GM18508 (cell line): Measurements from ENCODE around the gene DHX8.

Experiments used
- ATAC-seq: cut with Tn5 transposase; IDR thresholded peaks from one replicate; pipeline ENCODE4 v1.9.1; 2021; ENCODE audit warnings: moderate number of reproducible peaks; ENCODE audit not compliant: insufficient read depth, unreplicated experiment

Gene DHX8

GRCh38 chr17:43563600-43564594, 80.1 kb downstream of the DHX8 start:
- ATAC-seq, result no peak

- no peak for ATAC-seq
Measured at GRCh38 chr17:43568506-43569082, 84.8 kb downstream of the DHX8 start.

- ATAC-seq, result no peak
Measured at GRCh38 chr17:43570518-43570928, 86.7 kb downstream of the DHX8 start.

GRCh38 chr17:43572368-43572980, 88.7 kb downstream of the DHX8 start:
- ATAC-seq, result no peak

GRCh38 chr17:43573579-43574321, 90.0 kb downstream of the DHX8 start:
- no peak for ATAC-seq

GRCh38 chr17:43574348-43574747, 90.6 kb downstream of the DHX8 start:
- ATAC-seq, result no peak

GRCh38 chr17:43574896-43575525, 91.2 kb downstream of the DHX8 start:
- ATAC-seq, result no peak
